OCI-LY1 (cell line): Measurements from ENCODE around the gene MRPS18C.

Experiments
- EZH2 ChIP-seq: fragments of 200-600 bp; sonication (generic), shearing (Covaris generic); IDR thresholded peaks from 2 replicates; pipeline ENCODE4 v1.8.0; 2017; ENCODE audit warnings: borderline replicate concordance, mixed run types, mild to moderate bottlenecking, antibody characterized with exemption, low read length, moderate library complexity, mixed read lengths
- TF ChIP-seq, protein P1 (sequence below): fragments of 200-600 bp; sonication (generic), shearing (Covaris generic); IDR thresholded peaks from 2 replicates; pipeline ENCODE4 v1.5.1; 2017; ENCODE audit warnings: mild to moderate bottlenecking, antibody characterized with exemption, low read length, moderate library complexity, mixed read lengths

GRCh38 chr4:83440148-83440814 lies 15.6 kb upstream of the MRPS18C start:
- TF ChIP-seq, protein P1, sequence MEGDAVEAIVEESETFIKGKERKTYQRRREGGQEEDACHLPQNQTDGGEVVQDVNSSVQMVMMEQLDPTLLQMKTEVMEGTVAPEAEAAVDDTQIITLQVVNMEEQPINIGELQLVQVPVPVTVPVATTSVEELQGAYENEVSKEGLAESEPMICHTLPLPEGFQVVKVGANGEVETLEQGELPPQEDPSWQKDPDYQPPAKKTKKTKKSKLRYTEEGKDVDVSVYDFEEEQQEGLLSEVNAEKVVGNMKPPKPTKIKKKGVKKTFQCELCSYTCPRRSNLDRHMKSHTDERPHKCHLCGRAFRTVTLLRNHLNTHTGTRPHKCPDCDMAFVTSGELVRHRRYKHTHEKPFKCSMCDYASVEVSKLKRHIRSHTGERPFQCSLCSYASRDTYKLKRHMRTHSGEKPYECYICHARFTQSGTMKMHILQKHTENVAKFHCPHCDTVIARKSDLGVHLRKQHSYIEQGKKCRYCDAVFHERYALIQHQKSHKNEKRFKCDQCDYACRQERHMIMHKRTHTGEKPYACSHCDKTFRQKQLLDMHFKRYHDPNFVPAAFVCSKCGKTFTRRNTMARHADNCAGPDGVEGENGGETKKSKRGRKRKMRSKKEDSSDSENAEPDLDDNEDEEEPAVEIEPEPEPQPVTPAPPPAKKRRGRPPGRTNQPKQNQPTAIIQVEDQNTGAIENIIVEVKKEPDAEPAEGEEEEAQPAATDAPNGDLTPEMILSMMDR, result no peak
- no peak for TF ChIP-seq EZH2
